ENCODE measurements around the gene CTNNBIP1.

The CTNNBIP1 gene

GRCh38 chr1:9852004-9852403 is 58.1 kb downstream of the CTNNBIP1 start:
- DNase-seq: no peak

DNA sequence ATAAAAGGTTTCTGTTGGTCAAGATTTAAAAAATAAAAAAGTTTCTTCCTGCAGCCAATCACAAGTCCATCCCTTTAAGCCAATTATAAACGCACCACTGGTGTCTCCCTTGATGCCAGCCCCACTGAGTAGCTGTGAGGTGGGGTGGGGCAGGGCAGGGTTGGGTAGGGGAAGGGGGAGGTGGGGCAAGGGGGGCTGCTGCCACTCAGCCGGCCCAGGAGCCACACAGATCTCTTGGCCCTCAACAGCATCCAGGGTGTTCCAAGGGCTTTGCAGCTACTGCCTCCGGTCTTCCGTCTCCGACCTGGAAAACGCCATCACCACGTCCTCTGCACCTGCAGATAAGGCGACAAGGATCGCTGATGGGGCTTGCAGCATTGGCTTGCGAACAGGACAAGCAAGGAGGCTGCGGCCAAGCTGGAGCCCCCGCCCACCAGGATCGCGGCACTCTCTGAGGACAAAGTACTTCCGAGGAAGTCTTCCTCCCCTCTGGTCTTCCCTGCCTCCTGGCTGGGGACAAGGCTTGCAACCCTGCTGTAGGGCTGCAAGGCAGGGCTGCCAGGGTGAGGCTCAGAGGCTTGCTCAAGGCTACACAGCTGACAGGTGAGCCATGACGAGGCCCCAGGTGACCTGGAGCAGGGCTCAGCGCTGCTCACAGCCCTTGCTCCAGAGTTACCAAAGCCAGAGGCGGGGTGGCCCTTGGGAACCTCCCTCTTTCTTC is 59.5 kb downstream of the CTNNBIP1 start:
- DNase-seq: no peak

DNA sequence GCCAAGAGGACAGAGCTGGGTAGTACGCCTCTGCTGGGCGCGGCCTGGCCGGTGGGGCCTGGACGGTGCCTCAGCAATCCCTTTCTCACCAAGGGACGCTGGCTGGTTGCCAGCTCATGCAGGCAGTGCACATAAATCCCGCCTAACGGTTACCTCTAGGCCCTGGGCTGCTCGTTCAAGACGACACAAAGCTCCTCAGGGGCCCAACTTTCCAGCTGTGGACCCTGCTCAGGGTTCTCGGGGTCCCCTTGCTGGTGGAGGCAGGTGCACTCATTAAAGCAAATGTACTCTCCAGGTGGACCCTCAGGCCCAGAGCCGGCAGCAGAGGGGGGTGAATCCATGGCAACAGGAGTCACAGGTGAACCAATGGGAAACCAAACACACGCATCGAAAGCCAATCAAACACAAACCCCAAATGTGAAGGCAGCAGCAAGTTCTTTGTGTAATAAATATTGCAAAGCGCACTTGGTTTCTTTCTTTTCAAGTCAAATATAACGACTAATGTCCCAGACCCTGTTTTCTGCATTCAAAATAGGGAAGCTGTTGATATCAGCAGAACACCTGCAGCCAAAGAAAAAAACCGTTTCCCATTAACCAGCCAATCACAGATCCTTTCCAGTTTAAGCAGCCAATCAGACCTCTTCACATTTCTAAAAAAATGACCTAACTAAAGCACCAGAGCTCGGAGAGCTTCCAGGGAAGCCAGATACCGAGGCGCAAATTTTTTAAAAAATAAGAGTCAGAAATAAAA is 60.2 kb downstream of the CTNNBIP1 start:
- peak; percentile 97 for DNase-seq

DNA sequence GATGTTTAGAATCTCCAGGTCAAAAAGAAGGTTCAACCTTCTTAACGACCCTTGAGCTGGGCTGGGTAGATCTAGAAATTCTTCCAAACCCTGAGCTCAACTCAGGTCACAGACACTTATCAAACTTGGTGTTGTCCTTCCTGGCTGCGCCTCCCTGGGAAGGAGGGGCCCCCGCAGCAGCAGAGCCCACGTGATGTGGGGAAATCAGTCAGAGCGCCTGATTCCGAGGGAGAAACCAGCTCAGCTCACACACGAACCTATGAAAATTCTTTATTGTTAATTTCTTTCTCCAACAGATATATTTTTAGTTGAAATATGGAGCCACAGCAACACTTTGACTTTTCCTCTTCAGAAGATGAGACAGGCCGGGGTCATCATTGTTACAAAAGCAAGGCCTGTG is 62.0 kb downstream of the CTNNBIP1 start:
- no peak for DNase-seq

GRCh38 chr1:9847269-9847668 is 62.8 kb downstream of the CTNNBIP1 start:
- no peak for DNase-seq

- DNase-seq: no peak
Observed at GRCh38 chr1:9846611-9847171, 63.4 kb downstream of the CTNNBIP1 start.

- DNase-seq: no peak
Observed at GRCh38 chr1:9845914-9846313, 64.2 kb downstream of the CTNNBIP1 start.

DNA sequence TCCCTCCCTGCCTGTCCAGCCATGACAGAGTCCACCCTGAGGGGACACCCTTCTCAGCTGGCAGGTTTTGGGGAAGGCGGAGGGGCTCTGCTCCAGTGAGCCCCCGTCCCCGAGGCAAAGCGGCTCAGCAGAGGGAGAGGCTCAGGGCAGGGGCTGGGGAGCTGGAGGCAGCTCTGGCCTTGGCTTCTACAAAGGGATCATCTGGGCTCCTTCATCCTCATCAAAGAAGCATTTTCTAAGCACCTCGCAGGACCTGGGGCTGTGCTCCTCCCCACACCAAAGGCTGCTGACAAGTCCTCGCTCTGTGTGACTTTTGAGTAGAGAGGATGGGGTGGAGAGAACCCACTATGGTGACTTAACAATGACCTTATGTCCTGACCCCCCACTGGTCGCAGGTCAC is 65.3 kb downstream of the CTNNBIP1 start:
- no peak for DNase-seq

DNA sequence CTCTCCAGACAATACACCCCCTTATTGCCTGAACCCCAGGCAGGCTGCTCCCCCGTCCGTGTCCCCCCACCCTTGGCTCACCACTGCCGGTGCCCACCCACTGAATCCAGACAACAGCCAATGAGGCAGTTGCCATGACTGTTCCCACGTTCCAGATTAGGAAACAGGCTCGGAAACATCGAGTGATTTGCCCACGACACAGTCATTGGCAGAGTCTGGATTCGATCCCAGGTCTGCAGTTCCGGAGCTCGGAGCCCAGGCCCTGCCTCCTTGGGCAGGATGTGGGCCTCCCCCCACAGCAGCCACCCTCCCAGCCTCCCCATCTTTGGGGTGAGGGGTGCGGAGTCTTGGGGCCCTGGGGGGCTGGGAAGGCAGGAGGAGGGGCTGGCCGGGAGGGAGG is 66.0 kb downstream of the CTNNBIP1 start:
- no peak for DNase-seq

GRCh38 chr1:9843576-9843945 is 66.5 kb downstream of the CTNNBIP1 start:
- DNase-seq: peak; percentile 99

- DNase-seq: no peak
Observed at GRCh38 chr1:9842781-9843575, 67.1 kb downstream of the CTNNBIP1 start.

GRCh38 chr1:9842073-9842711 is 67.9 kb downstream of the CTNNBIP1 start:
- DNase-seq: no peak

DNA sequence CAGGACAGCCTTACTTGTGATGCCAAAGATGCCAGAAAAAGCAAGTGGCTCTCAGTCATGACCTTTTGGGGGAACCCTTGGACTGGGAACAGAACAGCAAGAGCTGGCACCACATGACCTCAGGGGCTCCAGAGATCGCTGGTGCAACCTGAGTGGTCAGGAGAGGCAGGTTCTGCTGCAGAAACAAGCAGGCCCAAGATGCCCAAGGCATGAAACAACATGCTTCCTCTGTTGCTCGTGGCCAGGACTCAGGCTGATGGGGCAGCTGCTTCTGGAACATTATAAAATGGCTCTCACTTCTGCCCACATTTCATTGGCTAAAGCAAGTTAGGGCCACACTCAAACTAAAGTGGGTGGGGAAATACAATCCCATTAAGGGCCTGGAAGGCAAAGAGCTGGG is 68.6 kb downstream of the CTNNBIP1 start:
- no peak for DNase-seq

GRCh38 chr1:9840176-9840575 is 69.9 kb downstream of the CTNNBIP1 start:
- DNase-seq: peak; percentile 70

DNA sequence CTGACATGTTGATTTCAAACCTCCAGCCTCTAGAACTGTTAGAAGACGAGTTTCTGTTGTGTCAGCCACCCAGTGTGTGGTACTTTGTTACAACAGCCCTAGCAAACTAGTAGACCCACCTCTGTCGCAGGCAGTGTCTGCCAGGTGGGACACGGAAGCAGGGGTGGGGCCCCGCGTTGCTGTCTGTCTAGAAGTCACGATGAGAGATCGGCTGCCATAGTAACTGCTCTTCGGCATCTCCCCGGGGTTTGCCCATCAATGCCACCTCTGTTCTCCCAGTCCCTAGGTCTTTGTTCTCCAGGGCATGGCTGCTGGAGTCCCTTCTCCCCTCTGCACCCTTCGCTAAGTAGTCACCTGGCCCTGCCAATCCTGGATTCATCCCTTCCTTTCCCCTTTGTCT is 71.1 kb downstream of the CTNNBIP1 start:
- no peak for DNase-seq

DNA sequence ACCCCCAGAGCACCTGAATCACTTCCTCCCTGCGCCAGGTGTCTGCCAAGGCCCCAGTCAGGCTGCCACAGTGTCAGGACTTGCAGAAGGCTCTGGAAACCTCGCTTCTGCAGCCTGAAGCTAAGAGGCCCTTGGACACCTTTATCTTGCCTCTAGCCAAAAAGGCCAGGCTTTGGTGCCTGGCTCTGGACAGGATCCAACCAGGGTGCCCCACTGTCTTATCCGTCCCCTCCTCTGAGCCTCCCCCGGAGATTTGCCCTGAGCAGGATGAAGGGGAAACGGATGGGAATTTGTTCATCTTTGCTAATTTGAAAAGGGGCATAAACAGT is 73.5 kb downstream of the CTNNBIP1 start:
- DNase-seq: peak; percentile 92

DNA sequence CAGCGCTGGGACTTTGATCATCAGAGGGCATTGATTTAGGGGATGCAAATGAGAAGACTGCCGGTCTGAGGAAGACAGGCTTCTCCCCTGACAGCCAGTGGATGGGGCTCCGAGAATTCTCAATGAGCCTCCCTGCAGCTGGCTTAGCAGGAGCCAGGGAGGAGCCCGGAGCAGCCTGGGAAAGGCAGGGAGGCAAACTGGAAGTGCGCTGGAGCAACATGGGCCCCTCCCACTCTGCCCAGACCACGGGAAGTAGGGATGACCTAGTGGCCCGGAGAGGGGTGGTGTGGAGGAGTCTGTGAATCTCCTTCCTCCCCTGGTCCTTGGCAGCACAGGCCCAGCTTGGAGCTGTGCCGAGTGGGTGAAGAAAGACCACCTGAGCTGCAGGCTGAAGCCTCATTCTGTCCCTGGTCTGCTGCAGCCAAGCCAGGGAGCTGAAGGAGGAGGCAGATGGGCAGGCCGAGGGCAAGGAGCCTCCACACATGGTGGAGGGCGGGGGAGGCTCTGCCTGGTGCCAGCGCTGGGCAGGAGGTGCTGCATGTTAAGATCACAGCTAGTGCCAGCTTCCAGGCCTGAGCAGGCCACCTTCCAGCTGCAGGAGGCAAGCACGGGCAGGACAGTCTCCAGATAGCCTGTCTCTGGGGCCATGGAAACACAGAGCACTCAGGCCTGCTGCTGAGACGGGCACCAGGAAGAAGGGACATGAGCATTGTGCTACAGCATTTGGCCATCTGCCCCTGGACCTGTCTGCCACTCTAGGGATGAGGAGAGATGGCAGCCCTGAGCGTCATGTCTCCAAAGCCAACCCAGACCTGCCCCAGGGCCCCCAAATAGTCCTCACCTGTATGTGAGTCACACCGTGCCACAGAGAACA is 74.1 kb downstream of the CTNNBIP1 start:
- peak; percentile 97 for DNase-seq

GRCh38 chr1:9835404-9835757 is 74.7 kb downstream of the CTNNBIP1 start:
- no peak for DNase-seq

DNA sequence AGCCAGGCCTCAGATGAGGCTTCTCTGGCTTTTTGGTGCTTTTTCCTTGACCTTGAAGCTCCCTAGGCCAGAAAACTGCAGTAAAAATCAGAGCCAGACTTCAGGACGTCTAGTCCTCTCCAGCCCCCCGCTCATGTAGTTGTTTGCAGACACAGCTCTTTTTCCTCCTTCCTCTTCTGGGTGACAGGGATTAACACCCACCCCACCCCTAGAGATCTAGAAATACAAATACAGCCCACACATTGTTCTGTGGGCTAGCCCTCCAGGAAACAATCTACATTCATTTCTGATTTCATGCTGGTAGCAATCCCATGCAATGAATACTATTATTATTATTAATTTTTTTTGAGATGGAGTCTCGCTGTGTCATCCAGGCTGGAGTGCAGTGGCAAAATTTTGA is 76.4 kb downstream of the CTNNBIP1 start:
- no peak for DNase-seq

GRCh38 chr1:9827558-9828185 is 82.4 kb downstream of the CTNNBIP1 start:
- peak; percentile 85 for DNase-seq

GRCh38 chr1:9826616-9827015 is 83.5 kb downstream of the CTNNBIP1 start:
- no peak for DNase-seq

- no peak for DNase-seq
Observed at GRCh38 chr1:9826087-9826486, 84.0 kb downstream of the CTNNBIP1 start.
